GM12874 (cell line): ENCODE data around the gene SAMD8.

Experiments used
- CTCF ChIP-seq: IDR thresholded peaks from 2 replicates; pipeline ENCODE4 v1.5.1; 2011; ENCODE audit warnings: low read depth, mild to moderate bottlenecking, control low read depth, low read length, moderate library complexity; ENCODE audit not compliant: insufficient read depth

Gene SAMD8

DNA sequence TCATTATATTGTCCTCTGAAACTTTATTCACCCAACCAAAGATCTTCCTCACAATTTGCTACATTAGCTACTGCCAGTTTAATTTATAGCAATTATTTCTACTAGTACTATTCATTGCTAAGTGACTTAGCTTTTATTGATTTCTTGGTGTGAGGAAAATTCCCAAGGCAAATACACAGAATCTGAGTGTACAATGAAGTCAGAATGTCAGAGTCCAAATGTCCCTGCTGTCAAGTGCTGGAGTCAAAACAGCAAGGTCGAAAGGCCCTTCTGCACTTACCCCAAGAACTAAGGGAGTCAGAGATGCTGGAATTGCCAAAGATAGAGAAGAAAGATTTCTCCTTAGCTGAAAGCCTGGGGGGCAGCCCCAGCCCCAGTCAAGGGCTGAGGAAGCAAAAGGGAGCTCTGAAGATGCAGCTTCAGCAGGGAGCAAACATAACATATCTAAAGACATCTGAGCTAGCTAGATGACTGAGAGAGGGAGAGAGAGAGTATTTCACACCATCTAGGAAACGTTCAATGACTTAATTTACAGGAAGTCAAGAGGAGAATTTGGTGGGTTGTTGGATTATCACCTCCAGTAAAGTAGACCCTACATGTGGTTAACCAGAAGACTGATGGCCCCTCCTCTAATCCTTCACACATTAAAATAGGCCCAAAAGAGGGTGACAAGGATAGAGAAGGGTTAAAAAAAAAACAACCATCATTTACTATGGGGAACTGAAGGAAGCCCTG is 36.6 kb upstream of the SAMD8 start:
- no peak for TF ChIP-seq CTCF

DNA sequence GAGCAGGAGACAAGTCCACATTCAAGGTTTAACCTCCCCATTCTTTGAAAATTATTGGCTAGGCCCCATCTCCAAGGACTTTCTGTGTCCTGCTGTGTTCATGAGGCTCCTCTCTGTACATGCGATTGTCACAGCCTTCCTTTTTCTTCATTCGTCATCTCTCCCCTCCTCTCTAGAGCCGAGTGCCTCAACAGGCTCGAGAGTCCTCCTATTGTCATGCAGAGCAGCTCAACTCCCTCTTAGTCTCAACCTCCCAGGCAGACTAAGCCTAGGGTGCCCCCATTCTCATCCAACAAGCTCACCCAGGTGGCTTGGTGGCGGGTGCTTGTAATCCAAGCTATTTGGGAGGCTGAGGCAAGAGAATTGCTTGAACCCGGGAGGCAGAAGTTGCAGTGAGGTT is 35.1 kb upstream of the SAMD8 start:
- TF ChIP-seq CTCF = no peak

DNA sequence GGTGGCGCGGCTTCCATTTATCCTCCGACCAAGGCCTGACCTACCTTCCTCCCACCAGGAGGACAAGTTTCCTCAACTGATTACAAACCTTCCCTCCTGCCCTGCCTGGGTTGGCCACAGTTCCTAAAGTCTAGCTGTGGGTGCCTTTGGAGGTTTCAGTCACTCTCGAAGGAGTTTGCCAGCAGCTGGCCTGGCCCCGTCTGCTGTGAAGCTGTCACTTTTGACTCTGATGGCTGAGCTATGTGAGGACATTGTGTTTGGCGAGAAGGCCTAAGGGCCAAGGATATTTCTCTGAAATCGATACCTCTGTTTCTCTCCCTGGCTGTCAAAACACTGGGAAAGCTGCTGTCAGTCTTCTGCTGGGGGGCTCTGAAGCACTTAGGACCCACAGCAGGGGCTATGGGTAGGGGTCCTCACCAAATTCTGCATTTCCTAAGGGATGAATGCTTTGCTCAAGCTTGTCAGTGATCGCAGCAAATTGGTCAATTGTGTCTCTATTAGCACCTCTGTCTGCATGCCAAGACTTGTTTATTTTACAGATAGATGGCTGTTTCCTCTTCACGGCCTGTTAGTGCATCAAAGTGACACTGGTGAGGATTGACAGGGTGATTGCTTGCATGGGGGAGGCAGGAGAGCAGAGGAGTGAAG is 31.9 kb upstream of the SAMD8 start:
- no peak for TF ChIP-seq CTCF

- TF ChIP-seq CTCF = no peak
Measured at GRCh38 chr10:75080554-75080953, 30.9 kb upstream of the SAMD8 start.

- TF ChIP-seq CTCF = no peak
Measured at GRCh38 chr10:75081379-75081778, 30.1 kb upstream of the SAMD8 start.

GRCh38 chr10:75083972-75084833 is 27.3 kb upstream of the SAMD8 start:
- TF ChIP-seq CTCF = no peak

DNA sequence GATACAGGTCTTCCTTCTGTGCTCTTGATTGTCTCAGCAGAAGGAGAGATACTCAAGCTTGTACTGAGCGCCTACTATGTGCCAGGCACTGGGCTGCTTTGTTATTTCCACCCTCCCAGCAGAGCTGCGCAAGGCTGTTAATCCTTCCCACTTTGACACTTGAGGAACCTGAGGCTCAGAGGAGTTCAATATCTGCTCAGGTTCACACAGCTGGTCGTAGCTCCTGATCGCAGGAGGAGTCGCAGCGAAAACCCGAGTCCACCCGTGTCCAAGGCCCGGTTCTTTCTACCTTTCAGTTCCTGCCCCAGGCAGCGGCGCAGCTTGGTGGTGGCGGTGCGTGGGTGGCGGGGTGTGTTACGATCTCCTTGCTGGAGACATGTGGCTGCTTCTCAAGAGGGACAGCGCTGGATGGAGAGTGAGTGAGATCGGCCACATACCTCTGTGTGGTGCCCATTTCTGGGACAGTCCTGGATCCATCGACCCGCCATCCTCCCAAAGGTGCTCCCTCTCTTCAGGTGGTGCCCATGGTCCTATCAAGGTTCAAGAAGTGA is 26.5 kb upstream of the SAMD8 start:
- TF ChIP-seq CTCF = no peak
